ENCODE results near the gene FRMD4A.
"Not testable (repeated sequence)": the region's sequence is repeated elsewhere in the genome, so short reads cannot be mapped to it uniquely, and the experiment has no call there.

- TF ChIP-seq, protein P1, sequence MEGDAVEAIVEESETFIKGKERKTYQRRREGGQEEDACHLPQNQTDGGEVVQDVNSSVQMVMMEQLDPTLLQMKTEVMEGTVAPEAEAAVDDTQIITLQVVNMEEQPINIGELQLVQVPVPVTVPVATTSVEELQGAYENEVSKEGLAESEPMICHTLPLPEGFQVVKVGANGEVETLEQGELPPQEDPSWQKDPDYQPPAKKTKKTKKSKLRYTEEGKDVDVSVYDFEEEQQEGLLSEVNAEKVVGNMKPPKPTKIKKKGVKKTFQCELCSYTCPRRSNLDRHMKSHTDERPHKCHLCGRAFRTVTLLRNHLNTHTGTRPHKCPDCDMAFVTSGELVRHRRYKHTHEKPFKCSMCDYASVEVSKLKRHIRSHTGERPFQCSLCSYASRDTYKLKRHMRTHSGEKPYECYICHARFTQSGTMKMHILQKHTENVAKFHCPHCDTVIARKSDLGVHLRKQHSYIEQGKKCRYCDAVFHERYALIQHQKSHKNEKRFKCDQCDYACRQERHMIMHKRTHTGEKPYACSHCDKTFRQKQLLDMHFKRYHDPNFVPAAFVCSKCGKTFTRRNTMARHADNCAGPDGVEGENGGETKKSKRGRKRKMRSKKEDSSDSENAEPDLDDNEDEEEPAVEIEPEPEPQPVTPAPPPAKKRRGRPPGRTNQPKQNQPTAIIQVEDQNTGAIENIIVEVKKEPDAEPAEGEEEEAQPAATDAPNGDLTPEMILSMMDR (IDR thresholded peaks at IDR 0.05) = not testable (repeated sequence)
- TF ChIP-seq POLR2AphosphoS5, POLR2A (IDR thresholded peaks at IDR 0.05): not testable (repeated sequence)
Measured at GRCh38 chr10:14238659-14239058, 92.1 kb downstream of the FRMD4A start.
